ENCODE measurements around the gene TAPBPL. TPM values are rescaled to one million over a fixed set of nuclear protein-coding genes. Genes with fewer than 3 reads are reported as not detected.
"Not testable (repeated sequence)": the region's sequence is repeated elsewhere in the genome, so short reads cannot be mapped to it uniquely, and the experiment has no call there.

TAPBPL gene
- polyA plus RNA-seq, 4 donors = 15.5 to 25.6 (median 19.5) TPM

GRCh38 chr12:6477601-6478377 is 25.9 kb downstream of the TAPBPL start:
- not testable (repeated sequence) for DNase-seq (ENCODE audit: low read depth in 4 of 4, low spot score in 2 of 4)

DNA sequence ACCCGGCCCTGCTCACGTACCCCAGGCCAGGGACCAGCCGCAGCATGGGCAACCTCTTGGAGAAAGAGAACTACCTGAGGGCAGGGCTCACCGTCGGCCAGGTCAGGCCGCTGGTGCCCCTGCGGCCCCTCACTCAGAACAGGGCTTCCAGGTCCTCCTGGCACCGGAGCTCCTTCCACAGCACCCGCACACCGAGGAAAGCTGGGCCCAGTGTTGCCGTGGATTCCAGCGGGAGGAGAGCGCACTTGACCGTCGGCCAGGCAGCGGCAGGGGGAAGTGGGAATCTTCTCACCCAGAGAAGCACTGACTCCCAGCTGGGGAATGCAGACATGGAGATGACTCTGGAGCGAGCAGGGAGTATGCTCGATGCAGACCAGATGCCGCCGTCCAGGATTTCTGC is 26.6 kb downstream of the TAPBPL start:
- no peak for DNase-seq (ENCODE audit: low read depth in 4 of 4, low spot score in 2 of 4)

DNA sequence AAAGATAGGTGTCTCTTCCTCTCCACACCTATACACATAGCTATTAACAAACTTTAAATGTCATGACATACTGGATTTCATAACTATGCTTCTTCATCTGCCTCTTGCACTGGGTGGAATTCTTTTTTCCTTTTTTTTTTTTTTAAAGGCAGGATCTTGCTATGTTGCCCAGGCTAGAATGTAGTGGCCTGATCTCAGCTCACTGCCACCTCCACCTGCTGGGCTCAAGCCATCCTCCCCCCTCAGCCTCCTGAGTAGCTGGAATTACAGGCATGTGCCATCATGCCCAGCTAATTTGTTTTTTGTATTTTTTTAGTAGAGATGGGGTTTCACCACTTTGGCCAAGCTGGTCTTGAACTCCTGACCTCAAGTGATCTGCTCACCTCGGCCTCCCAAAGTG is 36.4 kb downstream of the TAPBPL start:
- DNase-seq (ENCODE audit: low read depth in 4 of 4, low spot score in 2 of 4) = no peak

GRCh38 chr12:6489449-6489848 is 37.6 kb downstream of the TAPBPL start:
- no peak for DNase-seq (ENCODE audit: low read depth in 4 of 4, low spot score in 2 of 4)

- not testable (repeated sequence) for DNase-seq (ENCODE audit: low read depth in 4 of 4, low spot score in 2 of 4)
These were observed 38.8 kb downstream of the TAPBPL start for GRCh38 chr12:6490673-6491072.

- DNase-seq (ENCODE audit: low read depth in 4 of 4, low spot score in 2 of 4) = peak; percentile 85 to 92 (median 90)
These were observed 41.1 kb downstream of the TAPBPL start, which contains the start of gene MRPL51 for GRCh38 chr12:6492838-6493496. Gene MRPL51, minus strand, starts transcription at chr12:6493262. Its CDS starts 126 bp downstream, at chr12:6493136.

DNA sequence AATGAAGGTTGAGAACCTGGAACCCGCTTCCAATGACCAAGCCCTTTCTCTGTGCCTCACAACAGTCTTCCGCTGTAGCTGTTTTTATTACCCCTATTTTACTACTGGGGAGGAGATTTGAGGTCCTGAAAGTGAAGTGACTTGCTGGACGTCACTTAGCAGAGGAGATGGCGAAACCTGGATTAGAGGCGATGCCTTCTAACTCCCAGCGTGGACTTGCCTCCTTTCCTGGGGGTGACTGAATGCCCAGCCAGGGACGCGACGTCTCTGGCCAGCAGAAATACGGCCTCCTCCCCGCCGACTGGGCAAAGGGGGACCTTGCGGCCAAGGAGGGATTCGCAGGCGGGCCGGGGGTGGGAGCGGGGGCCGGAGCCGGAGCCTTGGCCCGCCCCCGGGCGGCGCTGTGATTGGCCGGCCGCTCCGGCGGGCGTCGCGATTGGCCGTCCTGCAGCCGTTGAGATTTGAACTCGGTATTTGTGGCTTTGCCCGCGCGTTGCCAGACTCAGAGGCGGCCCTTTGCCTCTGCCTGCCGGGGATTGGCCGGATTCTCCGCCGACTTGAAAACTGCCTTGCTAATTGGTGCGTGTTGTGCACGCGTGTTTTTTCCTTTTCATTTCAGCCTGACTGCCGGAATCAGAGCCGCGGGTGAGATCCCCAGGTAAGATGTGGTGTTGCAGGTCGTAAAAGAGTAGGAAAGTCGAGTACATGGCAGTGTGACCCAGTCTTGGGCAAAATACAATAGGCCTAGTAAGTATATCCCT is 41.8 kb downstream of the TAPBPL start, which contains the start of gene NCAPD2:
Gene NCAPD2, plus strand, starts transcription at position 606 of the 761 bp plus-strand sequence. CDS start 997 bp downstream, outside the sequence.
- peak in 3 of 4 donors; percentile 82 to 89 (median 88) for DNase-seq (ENCODE audit: low read depth in 4 of 4, low spot score in 2 of 4)

- no peak for DNase-seq (ENCODE audit: low read depth in 4 of 4, low spot score in 2 of 4)
These were observed 42.5 kb downstream of the TAPBPL start for GRCh38 chr12:6494258-6494743.

DNA sequence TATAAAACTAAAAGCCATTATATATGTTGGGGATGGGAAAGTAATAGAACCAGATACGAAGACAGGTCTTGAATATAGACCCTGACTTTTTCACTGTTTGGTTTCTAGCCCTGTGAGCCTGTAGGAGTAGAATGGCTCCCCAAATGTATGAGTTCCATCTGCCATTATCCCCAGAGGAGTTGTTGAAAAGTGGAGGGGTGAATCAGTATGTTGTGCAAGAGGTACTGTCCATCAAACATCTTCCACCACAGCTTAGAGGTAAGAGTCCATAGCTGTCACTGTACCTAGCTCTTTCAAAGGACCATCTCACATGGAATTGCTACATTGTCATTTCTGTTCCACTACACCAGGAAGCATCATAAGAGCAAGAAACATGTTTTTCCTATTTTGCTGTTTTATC is 43.1 kb downstream of the TAPBPL start:
- DNase-seq (ENCODE audit: low read depth in 4 of 4, low spot score in 2 of 4) = no peak

DNA sequence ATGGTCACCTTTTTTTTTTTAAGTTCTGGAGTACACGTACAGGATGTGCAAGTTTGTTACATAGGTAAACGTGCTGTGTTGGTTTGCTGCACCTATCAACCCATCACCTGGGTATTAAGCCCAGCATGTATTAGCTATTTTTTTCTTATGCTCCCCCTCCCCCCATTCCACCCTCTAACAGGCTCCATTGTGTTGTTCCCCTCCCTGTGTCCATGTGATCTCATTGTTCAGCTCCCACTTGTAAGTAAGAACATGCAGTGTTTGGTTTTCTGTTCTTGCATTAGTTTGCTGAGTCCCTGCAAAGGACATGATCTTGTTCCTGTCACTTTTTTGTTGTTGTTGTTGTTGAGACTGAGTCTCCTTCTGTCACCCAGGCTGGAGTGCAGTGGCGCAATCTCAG is 45.4 kb downstream of the TAPBPL start:
- DNase-seq (ENCODE audit: low read depth in 4 of 4, low spot score in 2 of 4) = not testable (repeated sequence)

GRCh38 chr12:6500466-6500865 is 48.6 kb downstream of the TAPBPL start:
- DNase-seq (ENCODE audit: low read depth in 4 of 4, low spot score in 2 of 4) = no peak

- no peak for DNase-seq (ENCODE audit: low read depth in 4 of 4, low spot score in 2 of 4)
These were observed 55.5 kb downstream of the TAPBPL start for GRCh38 chr12:6507102-6507998.

GRCh38 chr12:6508087-6508486 is 56.2 kb downstream of the TAPBPL start:
- DNase-seq (ENCODE audit: low read depth in 4 of 4, low spot score in 2 of 4) = no peak

Other genes starting within 250 kb of the TAPBPL start
- gene PLEKHG6, start 141.4 kb upstream of the TAPBPL start, polyA plus RNA-seq (ENCODE audit: insufficient read length in 4 of 4) = 1 to 10 TPM; 3.7 to 8.8 (median 4.9) TPM
- gene TNFRSF1A, start 110.0 kb upstream of the TAPBPL start, polyA plus RNA-seq (ENCODE audit: insufficient read length in 4 of 4) = 100 to 1,000 TPM in 2 of 4 donors, 10 to 100 TPM in 2; 77.4 to 104 (median 92.2) TPM
- 10 to 100 TPM; 69.0 to 87.4 (median 77.4) TPM for gene SCNN1A, start 76.5 kb upstream of the TAPBPL start, polyA plus RNA-seq (ENCODE audit: insufficient read length in 4 of 4)
- 10 to 100 TPM; 59.3 to 80.2 (median 69.5) TPM for gene LTBR, start 67.9 kb upstream of the TAPBPL start, polyA plus RNA-seq (ENCODE audit: insufficient read length in 4 of 4)
- 1 to 10 TPM in 2 of 4 donors, under 1 TPM in 2; 0.56 to 2.5 (median 1.3) TPM for gene CD27, start 7.1 kb upstream of the TAPBPL start, polyA plus RNA-seq (ENCODE audit: insufficient read length in 4 of 4)
- gene VAMP1, start 18.6 kb downstream of the TAPBPL start, polyA plus RNA-seq (ENCODE audit: insufficient read length in 4 of 4) = 10 to 100 TPM in 3 of 4 donors, 1 to 10 TPM in 1; 6.7 to 16.5 (median 10.4) TPM
- gene MRPL51, start 41.2 kb downstream of the TAPBPL start, polyA plus RNA-seq (ENCODE audit: insufficient read length in 4 of 4) = 100 to 1,000 TPM; 153 to 196 (median 177) TPM
- 10 to 100 TPM; 48.2 to 73.2 (median 63.9) TPM for gene NCAPD2, start 42.1 kb downstream of the TAPBPL start, polyA plus RNA-seq (ENCODE audit: insufficient read length in 4 of 4)
- 1,000 to 10,000 TPM; 1,941 to 2,047 (median 1,998) TPM for gene GAPDH, start 82.5 kb downstream of the TAPBPL start, polyA plus RNA-seq (ENCODE audit: insufficient read length in 4 of 4)
- gene IFFO1, start 104.0 kb downstream of the TAPBPL start, polyA plus RNA-seq (ENCODE audit: insufficient read length in 4 of 4) = 10 to 100 TPM; 11.7 to 22.9 (median 15.9) TPM
- 10 to 100 TPM; 24.5 to 37.1 (median 28.7) TPM for gene NOP2, start 116.2 kb downstream of the TAPBPL start, polyA plus RNA-seq (ENCODE audit: insufficient read length in 4 of 4)
- gene CHD4, start 155.3 kb downstream of the TAPBPL start, polyA plus RNA-seq (ENCODE audit: insufficient read length in 4 of 4) = 100 to 1,000 TPM; 269 to 322 (median 294) TPM
- 1 to 10 TPM; 1.1 to 1.6 (median 1.4) TPM for gene LPAR5, start 183.9 kb downstream of the TAPBPL start, polyA plus RNA-seq (ENCODE audit: insufficient read length in 4 of 4)
- 1 to 10 TPM; 2.4 to 6.6 (median 5.0) TPM for gene ACRBP, start 195.4 kb downstream of the TAPBPL start, polyA plus RNA-seq (ENCODE audit: insufficient read length in 4 of 4)
- gene ING4, start 211.1 kb downstream of the TAPBPL start, polyA plus RNA-seq (ENCODE audit: insufficient read length in 4 of 4) = 100 to 1,000 TPM; 112 to 133 (median 122) TPM
- gene ZNF384, start 237.3 kb downstream of the TAPBPL start, polyA plus RNA-seq (ENCODE audit: insufficient read length in 4 of 4) = 100 to 1,000 TPM in 2 of 4 donors, 10 to 100 TPM in 2; 68.1 to 109 (median 90.5) TPM
- 10 to 100 TPM in 3 of 4 donors, 1 to 10 TPM in 1; 8.1 to 16.8 (median 13.5) TPM for gene PIANP, start 248.8 kb downstream of the TAPBPL start, polyA plus RNA-seq (ENCODE audit: insufficient read length in 4 of 4)